Stimulated activated CD4-positive, alpha-beta T cell treated with anti-CD3 and anti-CD28 coated beads, Interleukin-1b, Interleukin-23, amount 100 ng/mL, for 1 hour (primary cell): ENCODE data around the gene ELOVL2.

Source experiments
- DNase-seq, 2 donors: peaks; one replicate each; pipeline ENCODE4 v3.0.0-alpha.2; 2020; ENCODE audit warnings: low read depth in 2 of 2

Gene ELOVL2

GRCh38 chr6:11056871-11057270 lies 12.8 kb upstream of the ELOVL2 start:
- no peak for DNase-seq

- no peak for DNase-seq
Observed at GRCh38 chr6:11055127-11055627, 11.1 kb upstream of the ELOVL2 start.

- DNase-seq, result no peak
Observed at GRCh38 chr6:11054722-11055121, 10.6 kb upstream of the ELOVL2 start.

GRCh38 chr6:11053307-11053706 lies 9.2 kb upstream of the ELOVL2 start:
- DNase-seq, result no peak

- no peak for DNase-seq
Observed at GRCh38 chr6:11050731-11051130, 6.6 kb upstream of the ELOVL2 start.

- no peak for DNase-seq
Observed at GRCh38 chr6:11044712-11045167, 635 bp upstream of the ELOVL2 start.

GRCh38 chr6:11043378-11043960 lies 636 bp downstream of the ELOVL2 start:
- no peak for DNase-seq

- DNase-seq, result no peak
Observed at GRCh38 chr6:11042750-11043377, 1.2 kb downstream of the ELOVL2 start.

GRCh38 chr6:11042025-11042749 lies 1.9 kb downstream of the ELOVL2 start:
- no peak for DNase-seq

GRCh38 chr6:11040134-11040533 lies 4.0 kb downstream of the ELOVL2 start:
- no peak for DNase-seq

- no peak for DNase-seq
Observed at GRCh38 chr6:11039040-11039439, 5.1 kb downstream of the ELOVL2 start.

- DNase-seq, result no peak
Observed at GRCh38 chr6:11036977-11037430, 7.1 kb downstream of the ELOVL2 start.

GRCh38 chr6:11036351-11036740 lies 7.8 kb downstream of the ELOVL2 start:
- no peak for DNase-seq

- no peak for DNase-seq
Observed at GRCh38 chr6:11035616-11036350, 8.3 kb downstream of the ELOVL2 start.

- no peak for DNase-seq
Observed at GRCh38 chr6:11033825-11034224, 10.3 kb downstream of the ELOVL2 start.

- no peak for DNase-seq
Observed at GRCh38 chr6:11030904-11031303, 13.2 kb downstream of the ELOVL2 start.

- no peak for DNase-seq
Observed at GRCh38 chr6:11028959-11029358, 15.1 kb downstream of the ELOVL2 start.

- no peak for DNase-seq
Observed at GRCh38 chr6:11027565-11028110, 16.5 kb downstream of the ELOVL2 start.

GRCh38 chr6:11025921-11026635 lies 18.0 kb downstream of the ELOVL2 start:
- DNase-seq, result no peak

- no peak for DNase-seq
Observed at GRCh38 chr6:11025130-11025529, 19.0 kb downstream of the ELOVL2 start.

GRCh38 chr6:11023032-11023431 lies 21.1 kb downstream of the ELOVL2 start:
- no peak for DNase-seq
